HEK293 (cell line): ENCODE measurements around the gene PPP1R36.

ENCODE experiments used
- CTCF ChIA-PET: fragments of 350-600 bp; formaldehyde crosslinking; extraction: SDS; loops from one replicate; lab custom pipeline; 2021; ENCODE audit warnings: antibody characterized with exemption; lab: Yijun Ruan, JAX
- POLR2A ChIA-PET: fragments of 300-600 bp; formaldehyde crosslinking; extraction: SDS; loops from one replicate; lab custom pipeline; 2020; ENCODE audit warnings: antibody characterized with exemption, inconsistent platforms; lab: Yijun Ruan, JAX
- H3K27ac ChIP-seq: fragments of 200-500 bp; sonication (Bioruptor generic); 2 replicates; pipeline ENCODE4 v1.5.1; 2014; ENCODE audit warnings: low read depth, low read length, control low read depth, inconsistent platforms; ENCODE audit errors: extremely low read depth
- H3K36me3 ChIP-seq, 2 experiments: fragments of 200-500 bp in 1 of 2; sonication (Bioruptor generic) in 1 of 2; 1 replicate in 1 of 2; 2 replicates in 1 of 2; pipeline ENCODE4 v1.5.1; 2014 to 2017; ENCODE audit warnings: inconsistent platforms in 2 of 2, low read length in 2 of 2; ENCODE audit not compliant: control insufficient read depth in 2 of 2, insufficient read depth in 1 of 2
- H3K4me1 ChIP-seq: fragments of 200-500 bp; sonication (Bioruptor generic); 2 replicates; pipeline ENCODE4 v1.5.1; 2014; ENCODE audit warnings: mild to moderate bottlenecking, low read length, inconsistent platforms; ENCODE audit not compliant: control insufficient read depth, insufficient read depth
- H3K4me3 ChIP-seq: 2 replicates; pipeline ENCODE4 v1.5.1; 2011; ENCODE audit warnings: low read depth, mild to moderate bottlenecking, control low read depth, low read length, moderate library complexity
- H3K9me3 ChIP-seq: fragments of 200-500 bp; sonication (Bioruptor generic); 2 replicates; pipeline ENCODE4 v1.5.1; 2014; ENCODE audit warnings: low read depth, low read length, inconsistent platforms; ENCODE audit not compliant: control insufficient read depth, insufficient read depth
- KLF1 ChIP-seq: fragments of 450-650 bp; formaldehyde crosslinking; IDR thresholded peaks from 2 replicates; pipeline ENCODE4 v1.5.1; 2016; ENCODE audit warnings: missing biosample characterization, missing genetic modification characterization
- KLF16 ChIP-seq: fragments of 450-650 bp; formaldehyde crosslinking; IDR thresholded peaks from 2 replicates; pipeline ENCODE4 v1.5.1; 2017; ENCODE audit warnings: missing biosample characterization, missing genetic modification characterization
- MYNN ChIP-seq: fragments of 450-650 bp; formaldehyde crosslinking; IDR thresholded peaks from 2 replicates; pipeline ENCODE4 v1.5.1; 2016; ENCODE audit warnings: missing biosample characterization, missing genetic modification characterization, borderline replicate concordance
- RBAK ChIP-seq: fragments of 450-650 bp; formaldehyde crosslinking; IDR thresholded peaks from 2 replicates; pipeline ENCODE4 v1.5.1; 2016; ENCODE audit warnings: missing biosample characterization, missing genetic modification characterization
- WT1 ChIP-seq: fragments of 450-650 bp; formaldehyde crosslinking; IDR thresholded peaks from 2 replicates; pipeline ENCODE4 v1.5.1; 2016; ENCODE audit warnings: missing biosample characterization, missing genetic modification characterization
- ZNF157 ChIP-seq: fragments of 450-650 bp; formaldehyde crosslinking; IDR thresholded peaks from 2 replicates; pipeline ENCODE4 v1.5.1; 2016; ENCODE audit warnings: missing biosample characterization, missing genetic modification characterization
- ZNF16 ChIP-seq: fragments of 450-650 bp; formaldehyde crosslinking; IDR thresholded peaks from 2 replicates; pipeline ENCODE4 v1.5.1; 2016; ENCODE audit warnings: low read depth, missing biosample characterization, missing genetic modification characterization
- ZNF248 ChIP-seq: fragments of 450-650 bp; formaldehyde crosslinking; IDR thresholded peaks from 2 replicates; pipeline ENCODE4 v1.5.1; 2017; ENCODE audit warnings: missing biosample characterization, missing genetic modification characterization
- ZNF311 ChIP-seq: fragments of 450-650 bp; formaldehyde crosslinking; IDR thresholded peaks from 2 replicates; pipeline ENCODE4 v1.5.1; 2017; ENCODE audit warnings: missing biosample characterization, missing genetic modification characterization, borderline replicate concordance
- ZNF530 ChIP-seq: fragments of 450-650 bp; formaldehyde crosslinking; IDR thresholded peaks from 2 replicates; pipeline ENCODE4 v1.5.1; 2016; ENCODE audit warnings: low read depth, missing biosample characterization, missing genetic modification characterization
- ZNF544 ChIP-seq: fragments of 450-650 bp; formaldehyde crosslinking; IDR thresholded peaks from 2 replicates; pipeline ENCODE4 v1.5.0; 2017; ENCODE audit warnings: missing biosample characterization, missing genetic modification characterization
- ZNF571 ChIP-seq: fragments of 450-650 bp; formaldehyde crosslinking; IDR thresholded peaks from 2 replicates; pipeline ENCODE4 v1.5.0; 2017; ENCODE audit warnings: missing biosample characterization, missing genetic modification characterization
- ZNF707 ChIP-seq: fragments of 450-650 bp; formaldehyde crosslinking; IDR thresholded peaks from 2 replicates; pipeline ENCODE4 v1.5.1; 2016; ENCODE audit warnings: missing biosample characterization, missing genetic modification characterization
- ZNF777 ChIP-seq: fragments of 450-650 bp; formaldehyde crosslinking; IDR thresholded peaks from 2 replicates; pipeline ENCODE4 v1.5.1; 2017; ENCODE audit warnings: missing biosample characterization, missing genetic modification characterization, borderline replicate concordance
- ZNF830 ChIP-seq: fragments of 450-650 bp; IDR thresholded peaks from 2 replicates; pipeline ENCODE4 v1.5.0; 2018; ENCODE audit warnings: missing biosample characterization, missing genetic modification characterization, low read depth, mild to moderate bottlenecking, moderate library complexity
- TF ChIP-seq, protein P1 (sequence below): fragments of 450-650 bp; IDR thresholded peaks from 2 replicates; pipeline ENCODE4 v1.5.1; 2018; ENCODE audit warnings: missing biosample characterization, missing genetic modification characterization
- TF ChIP-seq, protein P2 (sequence below): fragments of 450-650 bp; formaldehyde crosslinking; IDR thresholded peaks from 2 replicates; pipeline ENCODE4 v1.5.1; 2016; ENCODE audit warnings: missing biosample characterization, missing genetic modification characterization
- TF ChIP-seq, protein P3 (sequence below): fragments of 450-650 bp; formaldehyde crosslinking; IDR thresholded peaks from 2 replicates; pipeline ENCODE4 v1.5.1; 2016; ENCODE audit warnings: missing biosample characterization, missing genetic modification characterization
- TF ChIP-seq, protein P4 (sequence below): fragments of 450-650 bp; formaldehyde crosslinking; IDR thresholded peaks from 2 replicates; pipeline ENCODE4 v1.5.1; 2016; ENCODE audit warnings: missing biosample characterization, missing genetic modification characterization
- TF ChIP-seq, protein P5 (sequence below): fragments of 450-650 bp; formaldehyde crosslinking; IDR thresholded peaks from 2 replicates; pipeline ENCODE4 v1.5.1; 2016; ENCODE audit warnings: missing biosample characterization, missing genetic modification characterization
- TF ChIP-seq, protein P6 (sequence below): fragments of 450-650 bp; IDR thresholded peaks from 2 replicates; pipeline ENCODE4 v1.5.1; 2018; ENCODE audit warnings: missing biosample characterization, mild to moderate bottlenecking, missing genetic modification characterization

Gene PPP1R36

DNA sequence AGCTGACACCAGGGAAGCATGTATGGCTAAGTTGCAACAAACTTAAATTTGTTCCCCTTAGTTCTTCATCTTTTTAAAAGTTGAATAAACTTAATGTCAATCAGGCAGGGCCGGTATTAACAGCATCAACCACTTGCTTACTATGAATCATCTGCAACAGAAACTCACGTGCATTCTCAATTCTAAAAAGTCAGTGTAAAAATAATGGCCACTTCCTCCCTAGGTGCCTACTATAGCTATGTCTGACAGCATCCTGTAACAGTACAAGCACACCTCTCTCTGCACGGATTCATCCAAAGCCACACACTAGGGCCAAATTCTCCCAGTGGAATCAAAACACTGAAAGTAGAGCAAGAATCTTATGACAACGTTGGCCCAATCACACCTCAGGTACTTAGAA, 48.6 kb downstream of the PPP1R36 start:
- Histone ChIP-seq H3K4me1 (no peaks in the 10 kb centered on the region), H3K27ac (no peak overlapping the region), H3K36me3 (no peaks in the 10 kb centered on the region), H3K9me3 (no peaks in the 10 kb centered on the region), H3K4me3 (no peak overlapping the region)
- CTCF ChIA-PET = no interaction called here
- no peak for TF ChIP-seq ZNF311 (tag by site-specific recombination)
- TF ChIP-seq, protein P1, sequence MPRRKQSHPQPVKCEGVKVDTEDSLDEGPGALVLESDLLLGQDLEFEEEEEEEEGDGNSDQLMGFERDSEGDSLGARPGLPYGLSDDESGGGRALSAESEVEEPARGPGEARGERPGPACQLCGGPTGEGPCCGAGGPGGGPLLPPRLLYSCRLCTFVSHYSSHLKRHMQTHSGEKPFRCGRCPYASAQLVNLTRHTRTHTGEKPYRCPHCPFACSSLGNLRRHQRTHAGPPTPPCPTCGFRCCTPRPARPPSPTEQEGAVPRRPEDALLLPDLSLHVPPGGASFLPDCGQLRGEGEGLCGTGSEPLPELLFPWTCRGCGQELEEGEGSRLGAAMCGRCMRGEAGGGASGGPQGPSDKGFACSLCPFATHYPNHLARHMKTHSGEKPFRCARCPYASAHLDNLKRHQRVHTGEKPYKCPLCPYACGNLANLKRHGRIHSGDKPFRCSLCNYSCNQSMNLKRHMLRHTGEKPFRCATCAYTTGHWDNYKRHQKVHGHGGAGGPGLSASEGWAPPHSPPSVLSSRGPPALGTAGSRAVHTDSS (tag by site-specific recombination) = no peak
- no peak for TF ChIP-seq KLF1 (tag by site-specific recombination)
- TF ChIP-seq, protein P2, sequence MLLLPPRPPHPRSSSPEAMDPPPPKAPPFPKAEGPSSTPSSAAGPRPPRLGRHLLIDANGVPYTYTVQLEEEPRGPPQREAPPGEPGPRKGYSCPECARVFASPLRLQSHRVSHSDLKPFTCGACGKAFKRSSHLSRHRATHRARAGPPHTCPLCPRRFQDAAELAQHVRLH (tag by site-specific recombination) = no peak
- TF ChIP-seq, protein P3, sequence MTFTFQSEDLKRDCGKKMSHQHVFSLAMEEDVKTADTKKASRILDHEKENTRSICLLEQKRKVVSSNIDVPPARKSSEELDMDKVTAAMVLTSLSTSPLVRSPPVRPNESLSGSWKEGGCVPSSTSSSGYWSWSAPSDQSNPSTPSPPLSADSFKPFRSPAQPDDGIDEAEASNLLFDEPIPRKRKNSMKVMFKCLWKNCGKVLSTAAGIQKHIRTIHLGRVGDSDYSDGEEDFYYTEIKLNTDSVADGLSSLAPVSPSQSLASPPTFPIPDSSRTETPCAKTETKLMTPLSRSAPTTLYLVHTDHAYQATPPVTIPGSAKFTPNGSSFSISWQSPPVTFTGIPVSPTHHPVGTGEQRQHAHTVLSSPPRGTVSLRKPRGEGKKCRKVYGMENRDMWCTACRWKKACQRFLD (tag by site-specific recombination) = no peak
- TF ChIP-seq ZNF248 (tag by site-specific recombination) = no peak
- TF ChIP-seq, protein P4, sequence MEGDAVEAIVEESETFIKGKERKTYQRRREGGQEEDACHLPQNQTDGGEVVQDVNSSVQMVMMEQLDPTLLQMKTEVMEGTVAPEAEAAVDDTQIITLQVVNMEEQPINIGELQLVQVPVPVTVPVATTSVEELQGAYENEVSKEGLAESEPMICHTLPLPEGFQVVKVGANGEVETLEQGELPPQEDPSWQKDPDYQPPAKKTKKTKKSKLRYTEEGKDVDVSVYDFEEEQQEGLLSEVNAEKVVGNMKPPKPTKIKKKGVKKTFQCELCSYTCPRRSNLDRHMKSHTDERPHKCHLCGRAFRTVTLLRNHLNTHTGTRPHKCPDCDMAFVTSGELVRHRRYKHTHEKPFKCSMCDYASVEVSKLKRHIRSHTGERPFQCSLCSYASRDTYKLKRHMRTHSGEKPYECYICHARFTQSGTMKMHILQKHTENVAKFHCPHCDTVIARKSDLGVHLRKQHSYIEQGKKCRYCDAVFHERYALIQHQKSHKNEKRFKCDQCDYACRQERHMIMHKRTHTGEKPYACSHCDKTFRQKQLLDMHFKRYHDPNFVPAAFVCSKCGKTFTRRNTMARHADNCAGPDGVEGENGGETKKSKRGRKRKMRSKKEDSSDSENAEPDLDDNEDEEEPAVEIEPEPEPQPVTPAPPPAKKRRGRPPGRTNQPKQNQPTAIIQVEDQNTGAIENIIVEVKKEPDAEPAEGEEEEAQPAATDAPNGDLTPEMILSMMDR = no peak
- TF ChIP-seq WT1 = no peak
- TF ChIP-seq ZNF830 = no peak
- TF ChIP-seq, protein P5, sequence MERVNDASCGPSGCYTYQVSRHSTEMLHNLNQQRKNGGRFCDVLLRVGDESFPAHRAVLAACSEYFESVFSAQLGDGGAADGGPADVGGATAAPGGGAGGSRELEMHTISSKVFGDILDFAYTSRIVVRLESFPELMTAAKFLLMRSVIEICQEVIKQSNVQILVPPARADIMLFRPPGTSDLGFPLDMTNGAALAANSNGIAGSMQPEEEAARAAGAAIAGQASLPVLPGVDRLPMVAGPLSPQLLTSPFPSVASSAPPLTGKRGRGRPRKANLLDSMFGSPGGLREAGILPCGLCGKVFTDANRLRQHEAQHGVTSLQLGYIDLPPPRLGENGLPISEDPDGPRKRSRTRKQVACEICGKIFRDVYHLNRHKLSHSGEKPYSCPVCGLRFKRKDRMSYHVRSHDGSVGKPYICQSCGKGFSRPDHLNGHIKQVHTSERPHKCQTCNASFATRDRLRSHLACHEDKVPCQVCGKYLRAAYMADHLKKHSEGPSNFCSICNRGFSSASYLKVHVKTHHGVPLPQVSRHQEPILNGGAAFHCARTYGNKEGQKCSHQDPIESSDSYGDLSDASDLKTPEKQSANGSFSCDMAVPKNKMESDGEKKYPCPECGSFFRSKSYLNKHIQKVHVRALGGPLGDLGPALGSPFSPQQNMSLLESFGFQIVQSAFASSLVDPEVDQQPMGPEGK (tag by site-specific recombination) = no peak
- TF ChIP-seq KLF16 (tag by site-specific recombination) = no peak
- POLR2A ChIA-PET = no interaction called here

DNA sequence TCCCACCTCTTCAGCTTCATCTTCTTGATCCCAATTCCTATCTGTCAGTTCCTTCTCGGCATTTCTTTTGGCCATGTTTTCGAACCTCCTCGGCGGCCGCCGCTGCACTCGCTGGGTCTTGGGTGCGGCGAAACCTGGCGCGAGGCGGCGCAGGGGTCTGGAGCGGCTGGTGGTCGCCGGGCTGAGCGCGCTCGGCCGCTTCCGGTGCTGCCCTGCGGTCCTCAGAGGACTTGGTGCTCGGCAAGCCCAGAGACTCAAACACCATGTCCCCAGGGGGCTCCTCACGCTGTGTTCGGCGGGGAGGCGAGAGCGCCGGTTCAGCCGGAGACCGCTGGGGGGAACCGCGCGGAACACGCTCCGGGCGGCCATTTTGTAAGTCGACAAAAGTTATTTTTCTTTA, 51.8 kb downstream of the PPP1R36 start:
- TF ChIP-seq, protein P6, sequence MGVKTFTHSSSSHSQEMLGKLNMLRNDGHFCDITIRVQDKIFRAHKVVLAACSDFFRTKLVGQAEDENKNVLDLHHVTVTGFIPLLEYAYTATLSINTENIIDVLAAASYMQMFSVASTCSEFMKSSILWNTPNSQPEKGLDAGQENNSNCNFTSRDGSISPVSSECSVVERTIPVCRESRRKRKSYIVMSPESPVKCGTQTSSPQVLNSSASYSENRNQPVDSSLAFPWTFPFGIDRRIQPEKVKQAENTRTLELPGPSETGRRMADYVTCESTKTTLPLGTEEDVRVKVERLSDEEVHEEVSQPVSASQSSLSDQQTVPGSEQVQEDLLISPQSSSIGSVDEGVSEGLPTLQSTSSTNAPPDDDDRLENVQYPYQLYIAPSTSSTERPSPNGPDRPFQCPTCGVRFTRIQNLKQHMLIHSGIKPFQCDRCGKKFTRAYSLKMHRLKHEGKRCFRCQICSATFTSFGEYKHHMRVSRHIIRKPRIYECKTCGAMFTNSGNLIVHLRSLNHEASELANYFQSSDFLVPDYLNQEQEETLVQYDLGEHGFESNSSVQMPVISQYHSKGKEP = no peak
- CTCF ChIA-PET = no interaction called here
- Histone ChIP-seq H3K4me3 (no peak overlapping the region), H3K9me3 (no peaks in the 10 kb centered on the region), H3K27ac (no peak overlapping the region), H3K36me3 (no peaks in the 10 kb centered on the region), H3K4me1 (no peaks in the 10 kb centered on the region)
- POLR2A ChIA-PET = no interaction called here

DNA sequence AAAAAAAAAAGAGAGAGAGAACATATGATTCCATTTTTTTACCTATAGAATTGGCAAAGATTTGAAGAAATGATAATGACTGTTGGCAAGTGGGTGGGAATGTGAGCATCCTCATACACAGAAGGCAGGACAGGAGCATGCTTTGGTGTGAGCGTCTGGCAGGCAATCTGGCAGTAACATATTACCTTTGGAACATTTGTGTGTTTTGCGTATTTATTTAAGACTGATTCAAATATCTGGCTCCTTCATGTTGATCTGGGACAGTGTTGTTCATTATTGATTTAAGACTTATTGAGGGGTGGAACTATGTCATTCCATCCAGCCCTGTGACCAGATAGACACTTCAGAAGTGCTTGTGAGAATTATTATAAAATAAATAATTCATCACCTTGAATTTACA, 53.1 kb downstream of the PPP1R36 start:
- TF ChIP-seq ZNF157 (tag by site-specific recombination) = no peak
- TF ChIP-seq ZNF544 (tag by site-specific recombination) = no peak
- no peak for TF ChIP-seq RBAK
- no peak for TF ChIP-seq ZNF707 (tag by site-specific recombination)
- TF ChIP-seq ZNF571 (tag by site-specific recombination) = no peak
- TF ChIP-seq ZNF530 (tag by site-specific recombination) = no peak
- TF ChIP-seq ZNF16 (tag by site-specific recombination) = no peak
- TF ChIP-seq MYNN (tag by site-specific recombination) = no peak
- TF ChIP-seq ZNF777 (tag by site-specific recombination) = no peak
- H3K4me1 ChIP-seq = no peaks in the 10 kb centered on the region
- ChIA-PET CTCF (no interaction called here), POLR2A (interaction anchor here (0.6 kb wide), 1 partner anchor 99 kb away, joined by 4 read pairs; no protein-coding TSS in a partner anchor)
- no peaks in the 10 kb centered on the region for H3K36me3 ChIP-seq
- H3K4me3 ChIP-seq = no peak overlapping the region
- H3K9me3 ChIP-seq = no peaks in the 10 kb centered on the region
- H3K27ac ChIP-seq = no peak overlapping the region
